Thyroid gland (tissue), 4 donors: ENCODE results near the gene ASAP2. TPM values are rescaled to one million over a fixed set of nuclear protein-coding genes. Genes with fewer than 3 reads are reported as not detected.

Experiments used
- DNase-seq, 2 donors: peaks; one replicate each; pipeline ENCODE4 v3.0.0-alpha.2; 2019
- H3K27ac ChIP-seq, 3 donors: fragments of 200-600 bp; sonication (generic); 1 replicate in 2 of 3; 2 replicates in 1 of 3; pipeline ENCODE4 v1.5.1; 2016 to 2019; ENCODE audit warnings: mild to moderate bottlenecking in 1 of 3, moderate library complexity in 1 of 3
- H3K27me3 ChIP-seq: fragments of 200-600 bp; sonication (generic); one replicate; pipeline ENCODE4 v1.5.1; 2019
- H3K36me3 ChIP-seq, 2 donors: fragments of 200-600 bp; sonication (generic); one replicate each; pipeline ENCODE4 v1.5.1; 2016 to 2019
- H3K4me1 ChIP-seq, 2 donors: fragments of 200-600 bp; sonication (generic); one replicate each; pipeline ENCODE4 v1.5.1; 2017 to 2019
- H3K4me3 ChIP-seq, 3 donors: fragments of 200-600 bp; sonication (generic); replicated peaks in 1 of 3; 1 replicate in 2 of 3; 2 replicates in 1 of 3; pipeline ENCODE4 v1.5.1; 2016; ENCODE audit warnings: mild to moderate bottlenecking in 1 of 3
- H3K9me3 ChIP-seq: fragments of 200-600 bp; sonication (generic); one replicate; pipeline ENCODE4 v1.5.1; 2017
- CTCF ChIP-seq, 6 experiments: fragments of 200-600 bp in 3 of 6; fragments of 450-650 bp in 3 of 6; sonication (generic) in 3 of 6; IDR thresholded peaks; one replicate each; pipeline ENCODE4 v1.5.1; 2016 to 2019; ENCODE audit warnings: antibody characterized with exemption in 6 of 6, mild to moderate bottlenecking in 2 of 6, inconsistent platforms in 1 of 6, moderate library complexity in 1 of 6
- POLR2A ChIP-seq, 2 donors: fragments of 450-650 bp; IDR thresholded peaks; one replicate each; pipeline ENCODE4 v1.6.1; 2017; ENCODE audit warnings: antibody characterized with exemption in 2 of 2, mild to moderate bottlenecking in 2 of 2, moderate library complexity in 1 of 2
- WGBS, 2 donors: methylation state at CpG; one replicate each; pipeline ENCODE4 v1.1.5; 2017; 5-methylcytosine and 5-hydroxymethylcytosine counted together
- intact Hi-C: fragments of 100-400 bp; cut with DNase I; formaldehyde crosslinking; loops from one replicate; pipeline ENCODE4 v1.15.1; 2023
- total RNA-seq, 4 donors: library from RNA; depleted of rRNA; stranded (reverse); fragments of >200 nt; gene quantifications; one replicate each; pipeline ENCODE4 v1.2.3, GENCODE V29; 2016

The ASAP2 gene
- total RNA-seq, 4 donors from 2014 or later: 40.3 to 55.3 (median 47.3) TPM

DNA sequence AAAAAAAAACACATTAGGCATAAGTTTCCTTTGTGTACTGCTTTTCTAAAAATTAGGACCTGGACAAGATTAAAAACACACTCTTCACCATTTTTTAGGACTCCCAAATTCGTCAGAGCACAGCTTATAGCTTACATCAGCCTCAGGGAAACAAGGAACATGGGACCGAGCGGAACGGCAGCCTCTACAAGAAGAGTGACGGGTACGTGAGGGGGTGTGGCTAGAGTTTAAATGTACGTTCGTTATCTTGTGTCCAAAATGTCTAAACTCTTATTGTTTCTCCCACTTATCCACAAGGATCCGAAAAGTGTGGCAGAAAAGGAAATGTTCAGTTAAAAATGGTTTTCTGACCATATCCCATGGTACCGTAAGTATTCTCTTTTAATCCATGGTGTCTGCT, 137.8 kb downstream of the ASAP2 start:
- Histone ChIP-seq H3K9me3 (no peaks in the 10 kb centered on the region), H3K4me1 (peaks cover 12 to 26% of the 10 kb centered on the region in 2 donors), H3K27me3 (no peaks in the 10 kb centered on the region), H3K36me3 (peaks cover 0 to 5% of the 10 kb centered on the region in 2 donors), H3K27ac (no peak overlapping the region), H3K4me3 (no peak overlapping the region)
- intact Hi-C loops: no loop called here
- 95 to 96% methylated on average over 10 of the region's 10 CpGs for WGBS, 2 donors
- no peak for DNase-seq
- TF ChIP-seq POLR2A (IDR thresholded peaks at IDR 0.05): no peak
- TF ChIP-seq CTCF (IDR thresholded peaks at IDR 0.05): no peak

GRCh38 chr2:9345343-9345742, 138.7 kb downstream of the ASAP2 start:
- 85 to 90% methylated on average over 7 of the region's 7 CpGs for WGBS, 2 donors
- intact Hi-C loops: no loop called here
- H3K27ac ChIP-seq: peak overlapping the region in 2 of 3 donors; percentile 23 to 24

GRCh38 chr2:9345997-9346396, 139.4 kb downstream of the ASAP2 start:
- H3K27ac ChIP-seq: peak overlapping the region in 2 of 3 donors; percentile 23 to 24
- H3K4me1 ChIP-seq: peaks cover 12 to 20% of the 10 kb centered on the region in 2 donors
- no peaks in the 10 kb centered on the region for H3K9me3 ChIP-seq
- H3K36me3 ChIP-seq: peaks cover 5 to 7% of the 10 kb centered on the region in 2 donors
- WGBS, 2 donors: 88 to 92% methylated on average over 10 of the region's 10 CpGs
- TF ChIP-seq POLR2A (IDR thresholded peaks at IDR 0.05): no peak
- DNase-seq: no peak
- intact Hi-C loops: no loop called here
- H3K27me3 ChIP-seq: no peaks in the 10 kb centered on the region
- H3K4me3 ChIP-seq: no peak overlapping the region

More at GRCh38 chr2:9345343-9345742, 138.7 kb downstream of the ASAP2 start:
- H3K4me3 ChIP-seq: no peak overlapping the region
- no peak for DNase-seq
- H3K36me3 ChIP-seq: peaks cover 0 to 5% of the 10 kb centered on the region in 2 donors
- no peaks in the 10 kb centered on the region for H3K27me3 ChIP-seq
- no peaks in the 10 kb centered on the region for H3K9me3 ChIP-seq
- no peak for TF ChIP-seq POLR2A (IDR thresholded peaks at IDR 0.05)
- no peak for TF ChIP-seq CTCF (IDR thresholded peaks at IDR 0.05)
- H3K4me1 ChIP-seq: peaks cover 12 to 20% of the 10 kb centered on the region in 2 donors

DNA sequence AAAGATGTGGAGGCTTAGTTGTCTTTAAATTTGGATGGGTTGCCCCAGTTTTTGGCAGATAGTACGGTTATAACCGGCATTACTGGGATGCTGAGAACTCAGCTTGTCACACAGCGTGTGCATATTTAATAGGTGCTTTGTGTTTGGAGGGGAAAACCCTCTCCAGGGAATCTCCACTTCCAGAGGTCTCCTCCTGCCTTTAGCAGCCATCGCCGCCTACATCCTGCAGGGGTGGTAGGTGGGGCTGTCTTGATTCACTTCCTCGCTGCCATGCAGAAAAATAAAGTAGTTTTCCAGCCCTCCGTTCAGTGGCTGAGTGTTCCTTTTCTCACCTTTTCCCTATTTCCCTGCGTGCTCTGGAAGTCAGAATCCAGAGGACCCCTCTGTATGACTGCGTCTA, 140.3 kb downstream of the ASAP2 start:
- peak overlapping the region; percentile 6 to 74 (median 74) for H3K27ac ChIP-seq
- no peak overlapping the region for H3K4me3 ChIP-seq
- no peak for DNase-seq
- peaks cover 12 to 20% of the 10 kb centered on the region in 2 donors for H3K4me1 ChIP-seq
- no peaks in the 10 kb centered on the region for H3K27me3 ChIP-seq
- 65 to 67% methylated on average over 9 of the region's 9 CpGs for WGBS, 2 donors
- peaks cover 11 to 14% of the 10 kb centered on the region in 2 donors for H3K36me3 ChIP-seq
- no peaks in the 10 kb centered on the region for H3K9me3 ChIP-seq
- intact Hi-C loops: no loop called here
- TF ChIP-seq POLR2A (IDR thresholded peaks at IDR 0.05) (no peak), CTCF (IDR thresholded peaks at IDR 0.05) (no peak)

- intact Hi-C loops: no loop called here
- TF ChIP-seq CTCF (IDR thresholded peaks at IDR 0.05) (peak in 1 of 6 experiments; percentile 26), POLR2A (IDR thresholded peaks at IDR 0.05) (no peak)
- H3K4me3 ChIP-seq: no peak overlapping the region
- peak; percentile 58 to 68 for DNase-seq
- H3K9me3 ChIP-seq: no peaks in the 10 kb centered on the region
- 5 to 14% methylated on average over 6 of the region's 6 CpGs for WGBS, 2 donors
- peak overlapping the region; percentile 16 to 74 (median 74) for H3K27ac ChIP-seq
- H3K36me3 ChIP-seq: peaks cover 12 to 15% of the 10 kb centered on the region in 2 donors
- H3K4me1 ChIP-seq: peaks cover 12 to 20% of the 10 kb centered on the region in 2 donors
- no peaks in the 10 kb centered on the region for H3K27me3 ChIP-seq
Observed at GRCh38 chr2:9347411-9347881, 140.8 kb downstream of the ASAP2 start.
